ENCODE measurements around the gene RCL1. TPM values are rescaled to one million over a fixed set of nuclear protein-coding genes. Genes with fewer than 3 reads are reported as not detected.

RCL1 gene
- total and polyA plus RNA-seq, 2 of the 13 experiments (the other 11 are each of a cell fraction or from before 2014, with no cell fraction given): 22.3 to 31.6 TPM

GRCh38 chr9:4861736-4862451 lies 69.2 kb downstream of the RCL1 start (continued):
- TF ChIP-seq, protein P1, sequence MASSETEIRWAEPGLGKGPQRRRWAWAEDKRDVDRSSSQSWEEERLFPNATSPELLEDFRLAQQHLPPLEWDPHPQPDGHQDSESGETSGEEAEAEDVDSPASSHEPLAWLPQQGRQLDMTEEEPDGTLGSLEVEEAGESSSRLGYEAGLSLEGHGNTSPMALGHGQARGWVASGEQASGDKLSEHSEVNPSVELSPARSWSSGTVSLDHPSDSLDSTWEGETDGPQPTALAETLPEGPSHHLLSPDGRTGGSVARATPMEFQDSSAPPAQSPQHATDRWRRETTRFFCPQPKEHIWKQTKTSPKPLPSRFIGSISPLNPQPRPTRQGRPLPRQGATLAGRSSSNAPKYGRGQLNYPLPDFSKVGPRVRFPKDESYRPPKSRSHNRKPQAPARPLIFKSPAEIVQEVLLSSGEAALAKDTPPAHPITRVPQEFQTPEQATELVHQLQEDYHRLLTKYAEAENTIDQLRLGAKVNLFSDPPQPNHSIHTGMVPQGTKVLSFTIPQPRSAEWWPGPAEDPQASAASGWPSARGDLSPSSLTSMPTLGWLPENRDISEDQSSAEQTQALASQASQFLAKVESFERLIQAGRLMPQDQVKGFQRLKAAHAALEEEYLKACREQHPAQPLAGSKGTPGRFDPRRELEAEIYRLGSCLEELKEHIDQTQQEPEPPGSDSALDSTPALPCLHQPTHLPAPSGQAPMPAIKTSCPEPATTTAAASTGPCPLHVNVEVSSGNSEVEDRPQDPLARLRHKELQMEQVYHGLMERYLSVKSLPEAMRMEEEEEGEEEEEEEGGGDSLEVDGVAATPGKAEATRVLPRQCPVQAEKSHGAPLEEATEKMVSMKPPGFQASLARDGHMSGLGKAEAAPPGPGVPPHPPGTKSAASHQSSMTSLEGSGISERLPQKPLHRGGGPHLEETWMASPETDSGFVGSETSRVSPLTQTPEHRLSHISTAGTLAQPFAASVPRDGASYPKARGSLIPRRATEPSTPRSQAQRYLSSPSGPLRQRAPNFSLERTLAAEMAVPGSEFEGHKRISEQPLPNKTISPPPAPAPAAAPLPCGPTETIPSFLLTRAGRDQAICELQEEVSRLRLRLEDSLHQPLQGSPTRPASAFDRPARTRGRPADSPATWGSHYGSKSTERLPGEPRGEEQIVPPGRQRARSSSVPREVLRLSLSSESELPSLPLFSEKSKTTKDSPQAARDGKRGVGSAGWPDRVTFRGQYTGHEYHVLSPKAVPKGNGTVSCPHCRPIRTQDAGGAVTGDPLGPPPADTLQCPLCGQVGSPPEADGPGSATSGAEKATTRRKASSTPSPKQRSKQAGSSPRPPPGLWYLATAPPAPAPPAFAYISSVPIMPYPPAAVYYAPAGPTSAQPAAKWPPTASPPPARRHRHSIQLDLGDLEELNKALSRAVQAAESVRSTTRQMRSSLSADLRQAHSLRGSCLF (CRISPR knock-in tag; IDR thresholded peaks at IDR 0.05; ENCODE audit: borderline replicate concordance): no peak
- TF ChIP-seq SALL1 (CRISPR knock-in tag; IDR thresholded peaks at IDR 0.05): 0 out of 2 replicates have a peak, but pooled peaks have one; percentile 17
- no peak for TF ChIP-seq TAF15 (IDR thresholded peaks at IDR 0.05; ENCODE audit: low read depth, low read length, poor library complexity, severe bottlenecking)
- no peak for TF ChIP-seq HOXA3 (CRISPR knock-in tag; IDR thresholded peaks at IDR 0.05)
- no peak for TF ChIP-seq ZNF556 (CRISPR knock-in tag; IDR thresholded peaks at IDR 0.05; ENCODE audit: borderline replicate concordance)
- TF ChIP-seq HMGXB3 (CRISPR knock-in tag; IDR thresholded peaks at IDR 0.05; ENCODE audit: borderline replicate concordance): no peak
- TF ChIP-seq FOXA3 (CRISPR knock-in tag; IDR thresholded peaks at IDR 0.05): no peak
- TF ChIP-seq ZNF724P (CRISPR knock-in tag; IDR thresholded peaks at IDR 0.05; ENCODE audit: borderline replicate concordance): no peak
- no peak for TF ChIP-seq ZNF234 (CRISPR knock-in tag; conservative IDR thresholded peaks at IDR 0.05)
- TF ChIP-seq RFX5 (IDR thresholded peaks at IDR 0.05; ENCODE audit: low read depth, low read length): no peak
- TF ChIP-seq NR2C2 (CRISPR knock-in tag; IDR thresholded peaks at IDR 0.05; ENCODE audit: borderline replicate concordance): no peak
- TF ChIP-seq ZNF775 (CRISPR knock-in tag; IDR thresholded peaks at IDR 0.05; ENCODE audit: borderline replicate concordance): no peak
- no peak for TF ChIP-seq ZNF816 (CRISPR knock-in tag; IDR thresholded peaks at IDR 0.05; ENCODE audit: borderline replicate concordance)
- no peak for TF ChIP-seq ZNF703 (CRISPR knock-in tag; IDR thresholded peaks at IDR 0.05; ENCODE audit: borderline replicate concordance)
- no peak for TF ChIP-seq PHB2 (IDR thresholded peaks at IDR 0.05; ENCODE audit: partially characterized antibody)
- no peak for TF ChIP-seq ZC3H13 (CRISPR knock-in tag; IDR thresholded peaks at IDR 0.05)
- no peak for TF ChIP-seq JUNB (CRISPR knock-in tag; IDR thresholded peaks at IDR 0.05; ENCODE audit: borderline replicate concordance)
- no peak for TF ChIP-seq RXRB (CRISPR knock-in tag; IDR thresholded peaks at IDR 0.05; ENCODE audit: borderline replicate concordance)

Data from HepG2 (cell line).